Measurements from ENCODE around the gene SPIRE2. TPM values are rescaled to one million over a fixed set of nuclear protein-coding genes. Genes with fewer than 3 reads are reported as not detected.
A peak's percentile ranks its signal among the peaks of the same experiment; 100 is the strongest.
"Not testable (repeated sequence)": the region's sequence is repeated elsewhere in the genome, so short reads cannot be mapped to it uniquely, and the experiment has no call there.

Gene SPIRE2, protein sequence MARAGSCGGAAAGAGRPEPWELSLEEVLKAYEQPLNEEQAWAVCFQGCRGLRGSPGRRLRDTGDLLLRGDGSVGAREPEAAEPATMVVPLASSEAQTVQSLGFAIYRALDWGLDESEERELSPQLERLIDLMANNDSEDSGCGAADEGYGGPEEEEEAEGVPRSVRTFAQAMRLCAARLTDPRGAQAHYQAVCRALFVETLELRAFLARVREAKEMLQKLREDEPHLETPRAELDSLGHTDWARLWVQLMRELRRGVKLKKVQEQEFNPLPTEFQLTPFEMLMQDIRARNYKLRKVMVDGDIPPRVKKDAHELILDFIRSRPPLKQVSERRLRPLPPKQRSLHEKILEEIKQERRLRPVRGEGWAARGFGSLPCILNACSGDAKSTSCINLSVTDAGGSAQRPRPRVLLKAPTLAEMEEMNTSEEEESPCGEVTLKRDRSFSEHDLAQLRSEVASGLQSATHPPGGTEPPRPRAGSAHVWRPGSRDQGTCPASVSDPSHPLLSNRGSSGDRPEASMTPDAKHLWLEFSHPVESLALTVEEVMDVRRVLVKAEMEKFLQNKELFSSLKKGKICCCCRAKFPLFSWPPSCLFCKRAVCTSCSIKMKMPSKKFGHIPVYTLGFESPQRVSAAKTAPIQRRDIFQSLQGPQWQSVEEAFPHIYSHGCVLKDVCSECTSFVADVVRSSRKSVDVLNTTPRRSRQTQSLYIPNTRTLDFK
- total RNA-seq, result under 1 TPM; 0.44 to 0.80 TPM

DNA sequence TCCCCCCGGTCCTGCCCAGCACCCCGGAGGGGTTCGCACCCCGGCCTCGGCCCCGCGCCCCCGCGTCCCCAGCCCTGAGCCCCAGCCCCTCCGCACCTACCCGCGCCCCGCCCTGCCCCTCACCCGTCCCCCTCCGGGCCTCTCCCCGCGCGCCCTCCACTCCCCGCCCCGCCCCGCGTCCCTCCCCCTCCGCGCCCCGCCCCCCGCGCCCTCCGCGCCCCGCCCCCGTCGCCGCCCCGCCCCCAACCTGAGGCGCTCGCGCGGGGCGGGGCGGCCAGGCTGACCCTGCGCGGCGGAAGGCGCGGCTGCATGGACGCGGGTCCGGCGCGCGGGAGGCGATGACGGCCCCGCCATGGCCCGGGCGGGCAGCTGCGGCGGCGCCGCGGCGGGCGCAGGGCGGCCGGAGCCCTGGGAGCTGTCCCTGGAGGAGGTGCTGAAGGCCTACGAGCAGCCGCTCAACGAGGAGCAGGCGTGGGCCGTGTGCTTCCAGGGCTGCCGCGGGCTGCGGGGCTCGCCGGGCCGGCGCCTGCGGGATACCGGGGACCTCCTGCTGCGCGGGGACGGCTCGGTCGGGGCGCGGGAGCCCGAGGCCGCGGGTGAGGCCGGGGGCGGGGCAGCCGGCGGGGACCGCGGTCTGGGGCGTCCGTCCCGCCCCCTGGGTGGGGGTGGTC is at the start of gene SPIRE2:
Gene SPIRE2 (plus strand): TSS at position 277 of the 671 bp plus-strand sequence. CDS start 76 bp downstream, at position 353.
- H3K27me3 Mint-ChIP-seq, result peaks cover 44% of the 10 kb centered on the region
- no peaks in the 10 kb centered on the region for H3K9me3 Mint-ChIP-seq (ENCODE audit: low read depth)
- peak within 1 kb of the TSS; percentile 8 for H3K4me3 Mint-ChIP-seq
- peak; percentile 77 for DNase-seq
- CTCF ChIA-PET, result interaction anchor here (2.0 kb wide), 1 partner anchor 9 kb away, joined by 5 read pairs; no protein-coding TSS in a partner anchor
- peak; percentile 97 for ATAC-seq
- peaks cover 5% of the 10 kb centered on the region for H3K4me1 Mint-ChIP-seq
- H3K27ac Mint-ChIP-seq, result no peak within 1 kb of the TSS
- H3K36me3 Mint-ChIP-seq, result no peaks in the 10 kb centered on the region

DNA sequence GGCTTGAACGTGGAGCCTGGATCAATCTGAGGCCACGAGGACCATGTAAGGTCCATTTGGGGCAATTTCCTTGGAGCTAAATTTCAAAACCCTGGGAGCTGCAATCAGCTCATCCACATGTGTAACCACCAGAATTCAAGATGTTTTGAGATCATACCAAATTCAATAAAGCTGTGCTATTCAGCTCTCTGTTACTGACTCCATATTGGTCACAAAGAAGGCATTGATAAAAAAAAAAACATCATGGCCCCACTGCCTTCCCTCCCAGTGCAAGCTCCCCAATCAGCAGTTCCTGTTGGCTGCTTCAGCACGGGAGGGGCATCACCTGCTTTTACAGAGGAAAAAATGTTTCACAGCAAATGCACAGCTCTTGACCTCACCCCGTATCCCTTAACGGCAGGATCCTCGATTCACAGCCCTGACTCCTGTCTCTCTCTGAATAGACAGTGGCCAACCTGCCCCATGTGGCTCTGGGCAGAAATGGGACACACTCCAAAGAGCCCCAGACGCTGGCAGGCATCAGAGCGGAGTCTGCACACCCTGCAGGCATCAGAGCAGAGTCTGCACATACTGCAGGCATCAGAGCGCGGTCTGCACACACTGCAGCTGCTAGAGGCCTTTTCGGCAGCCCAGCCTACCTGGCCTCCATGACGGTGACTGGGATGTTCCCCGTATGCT is 48.9 kb upstream of the SPIRE2 start:
- Mint-ChIP-seq H3K4me1 (peaks cover 2% of the 10 kb centered on the region), H3K4me3 (no peak overlapping the region), H3K36me3 (peaks cover 40% of the 10 kb centered on the region), H3K9me3 (ENCODE audit: low read depth) (no peaks in the 10 kb centered on the region), H3K27ac (no peak overlapping the region), H3K27me3 (no peaks in the 10 kb centered on the region)
- DNase-seq, result no peak
- CTCF ChIA-PET, result interaction anchor here (1.1 kb wide), 1 partner anchor 80 kb away, joined by 4 read pairs; no protein-coding TSS in a partner anchor
- no peak for ATAC-seq

DNA sequence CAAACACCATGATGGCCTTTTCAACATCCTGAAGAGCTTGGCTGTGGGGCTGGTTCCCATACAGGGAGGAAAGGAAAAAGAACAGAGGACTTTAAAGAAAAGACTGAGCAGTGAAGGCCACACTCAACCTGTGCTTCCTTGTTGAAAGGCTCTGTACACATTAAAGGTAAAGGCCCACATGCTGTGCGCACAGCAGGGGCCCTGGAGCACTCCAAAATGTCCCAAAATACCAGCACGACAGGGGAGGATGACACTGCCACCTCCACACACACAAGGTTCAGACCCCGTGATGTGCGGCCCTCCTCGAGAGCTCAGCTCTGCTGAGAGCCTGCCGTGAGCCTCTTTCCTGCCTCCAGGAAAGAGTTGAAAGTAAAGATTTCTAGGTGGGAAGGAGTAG is 48.4 kb upstream of the SPIRE2 start:
- H3K36me3 Mint-ChIP-seq, result peaks cover 43% of the 10 kb centered on the region
- no peak overlapping the region for H3K4me3 Mint-ChIP-seq
- peaks cover 7% of the 10 kb centered on the region for H3K4me1 Mint-ChIP-seq
- H3K27me3 Mint-ChIP-seq, result no peaks in the 10 kb centered on the region
- DNase-seq, result no peak
- no peak for ATAC-seq
- H3K9me3 Mint-ChIP-seq (ENCODE audit: low read depth), result no peaks in the 10 kb centered on the region
- CTCF ChIA-PET, result no interaction called here
- H3K27ac Mint-ChIP-seq, result no peak overlapping the region

DNA sequence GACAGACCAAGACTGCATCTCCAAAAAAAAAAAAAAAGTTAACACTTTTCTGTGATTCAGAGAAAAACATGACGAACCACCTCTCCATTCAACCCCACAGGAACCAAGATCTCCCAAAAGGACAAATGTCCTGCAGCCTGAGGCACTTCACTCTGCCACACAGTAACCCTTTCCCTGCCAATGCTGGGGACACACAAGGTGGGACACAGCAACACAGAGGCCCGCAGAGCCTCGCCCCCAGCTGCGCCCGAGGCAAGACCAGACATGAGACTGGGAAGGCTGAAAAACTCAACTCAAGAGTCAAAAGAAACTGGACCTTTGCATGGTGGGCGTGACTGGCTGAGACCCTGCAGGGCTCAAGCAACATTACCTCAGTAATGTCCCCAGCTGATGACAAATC is 45.8 kb upstream of the SPIRE2 start:
- CTCF ChIA-PET, result no interaction called here
- no peaks in the 10 kb centered on the region for H3K27me3 Mint-ChIP-seq

DNA sequence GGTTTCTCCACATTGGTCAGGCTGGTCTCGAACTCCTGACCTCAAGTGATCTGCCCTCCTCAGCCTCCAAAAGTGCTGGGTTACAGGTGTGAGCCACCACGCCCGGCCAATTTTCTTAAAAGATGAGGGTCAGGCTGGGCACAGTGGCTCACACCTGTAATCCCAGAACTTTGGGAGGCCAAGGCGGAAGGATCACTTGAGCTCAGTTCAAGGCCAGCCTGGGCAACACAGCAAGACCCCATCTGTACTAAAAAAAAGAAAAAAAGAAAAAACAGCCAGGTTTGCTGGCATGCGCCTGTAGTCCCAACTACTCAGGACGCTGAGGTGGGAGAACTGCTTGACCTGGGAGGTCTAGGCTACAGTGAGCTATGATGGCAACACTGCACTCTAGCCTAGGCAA is 44.3 kb upstream of the SPIRE2 start:
- not testable (repeated sequence) for H3K9me3 Mint-ChIP-seq (ENCODE audit: low read depth); H3K27ac Mint-ChIP-seq; ATAC-seq; H3K4me3 Mint-ChIP-seq; DNase-seq; H3K27me3 Mint-ChIP-seq
- CTCF ChIA-PET, result interaction anchor here (1.6 kb wide), 1 partner anchor 10 kb away, joined by 3 read pairs; no protein-coding TSS in a partner anchor
- H3K4me1 Mint-ChIP-seq, result peaks cover 34% of the 10 kb centered on the region
- H3K36me3 Mint-ChIP-seq, result peaks cover 51% of the 10 kb centered on the region

More for the DNA sequence above, 45.8 kb upstream of the SPIRE2 start:
- Mint-ChIP-seq H3K4me1 (peaks cover 33% of the 10 kb centered on the region), H3K27ac (no peak overlapping the region), H3K36me3 (peaks cover 53% of the 10 kb centered on the region), H3K9me3 (ENCODE audit: low read depth) (no peaks in the 10 kb centered on the region), H3K4me3 (no peak overlapping the region)
- no peak for ATAC-seq
- no peak for DNase-seq

DNA sequence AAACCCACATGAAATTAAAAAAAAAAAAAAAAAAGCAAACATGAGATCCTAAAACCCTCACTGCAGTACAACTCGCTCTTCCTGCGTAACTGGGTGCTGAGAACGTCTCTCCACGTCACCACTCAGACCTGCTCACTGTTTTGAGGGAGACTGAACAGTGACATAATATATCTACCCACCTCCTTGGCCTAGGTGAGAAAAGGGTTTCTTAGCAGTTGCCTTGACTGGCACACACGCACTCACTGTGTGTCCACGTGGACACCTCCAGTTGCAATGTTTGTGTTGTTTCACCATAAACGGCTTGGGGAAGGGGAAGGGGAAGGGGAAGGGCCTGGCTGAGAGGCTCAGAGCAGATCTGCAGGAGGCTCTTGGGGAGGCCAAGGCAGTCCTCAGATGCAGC is 43.9 kb upstream of the SPIRE2 start:
- H3K27me3 Mint-ChIP-seq, result no peaks in the 10 kb centered on the region
- peaks cover 34% of the 10 kb centered on the region for H3K4me1 Mint-ChIP-seq
- H3K36me3 Mint-ChIP-seq, result peaks cover 47% of the 10 kb centered on the region
- H3K9me3 Mint-ChIP-seq (ENCODE audit: low read depth), result no peaks in the 10 kb centered on the region
- CTCF ChIA-PET, result interaction anchor here (1.6 to 5.4 kb wide), 2 partner anchors 9 to 78 kb away, joined by 3 to 35 read pairs; no protein-coding TSS in a partner anchor
- DNase-seq (no peak), ATAC-seq (peak; percentile 38)
- peak overlapping the region; percentile 64 for H3K27ac Mint-ChIP-seq
- no peak overlapping the region for H3K4me3 Mint-ChIP-seq

DNA sequence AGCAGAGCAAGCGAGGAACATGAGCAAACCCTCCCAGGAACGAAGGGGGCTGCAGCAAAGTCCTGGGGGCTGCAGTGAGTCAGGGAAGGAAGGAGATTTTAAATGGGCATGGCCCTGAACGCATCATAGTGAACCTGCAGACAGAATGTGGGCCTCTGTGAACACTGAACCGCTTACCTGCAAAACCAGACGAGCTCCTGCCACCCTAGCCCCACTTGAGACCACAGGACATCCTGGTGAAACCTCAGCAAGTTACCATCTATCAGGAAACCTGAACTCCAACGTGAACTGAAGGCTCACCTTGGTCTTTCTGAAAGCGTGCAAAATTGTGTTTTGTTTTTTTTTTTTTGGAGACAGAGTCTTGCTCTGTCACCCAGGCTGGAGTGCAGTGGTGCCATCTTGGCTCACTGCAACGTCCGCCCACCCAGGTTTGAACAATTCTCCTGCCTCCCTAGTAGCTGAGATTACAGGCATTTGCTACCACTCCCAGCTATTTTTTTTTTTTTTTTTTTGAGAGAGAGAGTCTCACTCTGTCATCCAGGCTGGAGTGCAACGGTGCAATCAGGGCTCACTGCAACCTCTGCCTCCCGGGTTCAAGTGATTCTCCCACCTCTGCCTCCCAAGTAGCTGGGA is 42.6 kb upstream of the SPIRE2 start:
- peak; percentile 71 for ATAC-seq
- Mint-ChIP-seq H3K27ac (peak overlapping the region; percentile 73), H3K27me3 (no peaks in the 10 kb centered on the region), H3K9me3 (ENCODE audit: low read depth) (no peaks in the 10 kb centered on the region), H3K4me1 (peaks cover 34% of the 10 kb centered on the region), H3K4me3 (no peak overlapping the region), H3K36me3 (peaks cover 44% of the 10 kb centered on the region)
- CTCF ChIA-PET, result interaction anchor here (0.6 to 5.4 kb wide), 11 partner anchors 8 to 1887 kb away, joined by 3 to 35 read pairs (median 3); partner anchors contain the start of gene SPATA2L
- peak; percentile 73 for DNase-seq

DNA sequence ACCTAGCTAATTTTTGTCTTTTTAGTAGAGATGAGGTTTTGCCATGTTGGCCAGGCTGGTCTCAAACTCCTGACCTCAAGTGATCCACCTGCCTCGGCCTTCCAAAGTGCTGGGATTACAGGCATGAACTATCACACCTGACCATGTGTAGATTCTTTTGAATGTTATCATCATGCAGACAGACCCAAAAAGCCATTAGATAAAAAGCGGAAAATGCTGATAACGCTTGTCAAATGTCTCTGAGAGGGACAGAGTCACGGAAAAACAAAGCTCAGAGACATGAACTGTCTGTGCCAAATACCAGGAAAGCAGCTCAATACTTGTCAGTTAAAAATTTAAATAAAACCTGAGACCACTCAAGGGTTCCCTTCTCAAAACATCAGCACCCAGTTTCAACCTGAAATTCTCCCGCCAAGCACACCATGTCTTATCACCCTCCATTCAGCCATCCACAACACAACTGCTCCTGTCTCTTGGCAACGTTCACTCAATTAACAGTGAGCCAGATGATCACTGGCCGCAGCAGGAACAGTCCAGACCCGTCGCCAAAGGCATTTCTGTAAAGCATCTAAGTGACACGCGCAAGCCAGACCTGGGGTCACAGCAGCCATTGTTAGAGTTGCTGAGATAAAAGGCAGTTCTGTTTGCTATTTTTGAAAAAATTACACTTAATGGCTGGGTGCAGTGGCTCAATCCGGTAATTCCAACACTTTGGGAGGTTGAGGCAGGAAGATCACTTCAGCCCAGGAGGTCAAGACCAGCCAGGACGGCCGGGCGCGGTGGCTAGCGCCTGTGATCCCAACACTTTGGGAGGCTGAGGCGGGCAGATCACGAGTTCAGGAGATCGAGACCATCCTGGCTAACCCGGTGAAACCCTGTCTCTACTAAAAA is 41.6 kb upstream of the SPIRE2 start:
- no peak for DNase-seq
- CTCF ChIA-PET, result interaction anchor here (1.1 to 5.4 kb wide), 5 partner anchors 18 to 86 kb away, joined by 3 to 35 read pairs (median 6); partner anchors contain the start of gene SPATA2L
- Mint-ChIP-seq H3K4me3 (no peak overlapping the region), H3K27ac (peak overlapping the region; percentile 73), H3K36me3 (peaks cover 54% of the 10 kb centered on the region), H3K27me3 (no peaks in the 10 kb centered on the region), H3K9me3 (ENCODE audit: low read depth) (no peaks in the 10 kb centered on the region), H3K4me1 (peaks cover 34% of the 10 kb centered on the region)
- ATAC-seq, result no peak

DNA sequence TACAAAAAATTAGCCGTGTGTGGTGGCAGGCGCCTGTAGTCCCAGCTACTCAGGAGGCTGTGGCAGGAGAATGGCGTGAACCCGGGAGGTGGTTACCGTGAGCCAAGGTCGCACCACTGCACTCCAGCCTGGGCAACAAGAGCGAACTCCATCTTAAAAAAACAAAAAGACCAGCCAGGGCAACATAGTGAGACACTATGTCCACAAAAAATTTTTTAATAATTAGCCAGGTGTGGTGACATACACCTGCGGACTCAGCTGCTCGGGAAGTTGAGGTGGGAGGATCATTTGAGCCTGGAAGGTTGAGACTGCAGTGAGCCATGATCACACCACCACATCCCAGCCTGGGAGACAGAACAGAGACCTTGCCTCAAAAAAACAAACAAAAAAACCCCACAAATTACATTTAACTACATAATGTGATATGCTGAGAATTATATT is 40.9 kb upstream of the SPIRE2 start:
- CTCF ChIA-PET, result interaction anchor here (5.4 kb wide), 2 partner anchors 81 to 87 kb away, joined by 25 to 35 read pairs; partner anchors contain the start of gene SPATA2L
- Mint-ChIP-seq H3K27me3 (no peaks in the 10 kb centered on the region), H3K36me3 (peaks cover 60% of the 10 kb centered on the region), H3K9me3 (ENCODE audit: low read depth) (no peaks in the 10 kb centered on the region), H3K4me3 (no peak overlapping the region), H3K4me1 (peaks cover 34% of the 10 kb centered on the region), H3K27ac (no peak overlapping the region)
- DNase-seq (no peak), ATAC-seq (no peak)

DNA sequence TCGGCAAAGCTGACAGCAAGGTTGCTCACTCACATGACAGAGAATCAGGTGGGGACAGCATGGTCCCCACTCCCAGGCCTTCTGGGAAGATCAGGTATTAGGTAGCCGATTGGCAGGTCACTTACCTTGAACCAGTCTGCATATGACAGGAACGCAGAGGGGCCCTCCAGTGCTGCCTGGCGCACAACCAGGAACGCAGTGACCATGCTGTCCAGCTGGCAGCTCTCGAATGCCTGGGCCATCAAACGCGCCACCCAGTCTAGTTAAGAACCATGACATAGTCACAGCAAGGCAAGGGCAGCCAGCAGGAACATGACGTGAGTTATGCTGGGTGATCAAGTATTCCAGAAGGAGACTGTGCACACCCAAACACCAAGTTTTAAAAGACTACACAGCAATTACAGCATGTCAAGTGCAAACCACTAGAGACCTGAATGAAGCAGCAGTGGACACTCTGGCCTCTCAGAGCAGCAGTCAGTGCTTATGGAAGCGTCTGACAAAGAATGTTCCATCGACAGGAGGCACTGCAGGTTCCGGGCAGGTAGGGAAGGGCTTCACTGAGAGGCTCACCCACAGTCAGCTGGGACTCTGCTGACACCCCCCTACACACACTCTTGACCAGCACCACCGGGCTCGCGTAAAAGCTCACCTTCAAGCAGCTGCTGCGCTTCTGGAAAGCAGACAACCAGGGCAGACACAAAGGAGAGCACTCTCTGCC is 36.8 kb upstream of the SPIRE2 start:
- H3K36me3 Mint-ChIP-seq, result peaks cover 57% of the 10 kb centered on the region
- no peak for DNase-seq

DNA sequence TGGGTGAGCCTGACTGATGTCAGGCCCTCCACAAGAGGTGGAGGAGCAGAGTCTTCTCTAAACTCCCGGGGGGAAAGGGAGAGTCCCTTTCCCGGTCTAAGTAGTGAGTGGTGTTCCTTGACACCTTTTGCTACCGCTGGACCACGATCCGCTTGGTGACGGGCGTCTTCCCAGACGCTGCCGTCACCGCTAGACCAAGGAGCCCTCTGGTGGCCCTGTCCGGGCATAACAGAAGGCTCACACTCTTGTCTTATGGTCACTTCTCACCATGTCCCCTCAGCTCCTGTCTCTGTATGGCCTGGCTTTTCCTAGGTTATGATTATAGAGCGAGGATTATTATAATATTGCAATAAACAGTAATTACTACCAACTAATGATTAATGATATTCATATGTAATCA is 35.2 kb upstream of the SPIRE2 start:
- CTCF ChIA-PET, result interaction anchor here (0.8 to 5.5 kb wide), 12 partner anchors 8 to 93 kb away, joined by 3 to 100 read pairs (median 5); partner anchors contain the start of genes SPATA2L and TCF25
- H3K36me3 Mint-ChIP-seq, result peaks cover 49% of the 10 kb centered on the region
- H3K27me3 Mint-ChIP-seq; ATAC-seq; H3K27ac Mint-ChIP-seq; H3K4me1 Mint-ChIP-seq; H3K9me3 Mint-ChIP-seq (ENCODE audit: low read depth); H3K4me3 Mint-ChIP-seq: not testable (repeated sequence)
- DNase-seq, result peak; percentile 68

More for the DNA sequence above, 36.8 kb upstream of the SPIRE2 start:
- no peak overlapping the region for H3K27ac Mint-ChIP-seq
- no peaks in the 10 kb centered on the region for H3K27me3 Mint-ChIP-seq
- CTCF ChIA-PET, result interaction anchor here (0.7 to 5.5 kb wide), 8 partner anchors 18 to 119 kb away, joined by 3 to 100 read pairs (median 8); partner anchors contain the start of gene SPATA2L
- peaks cover 14% of the 10 kb centered on the region for H3K4me1 Mint-ChIP-seq
- no peak for ATAC-seq
- H3K9me3 Mint-ChIP-seq (ENCODE audit: low read depth), result no peaks in the 10 kb centered on the region
- no peak overlapping the region for H3K4me3 Mint-ChIP-seq

Measured in activated CD8-positive, alpha-beta memory T cell treated with anti-CD3 and anti-CD28 coated beads, Interleukin-2, amount 10 ng/mL, durations not matched to agents 7 days and 5 days (primary cell).